SKM-1 (cell line): ENCODE results near the gene ATP5MC2.
"Not testable (repeated sequence)": the region's sequence is repeated elsewhere in the genome, so short reads cannot be mapped to it uniquely, and the experiment has no call there.

Experiments
- DNase-seq: peaks from one replicate; lab custom pipeline; 2025; ENCODE audit not compliant: unreplicated experiment; lab: John Stamatoyannopoulos, UW

The ATP5MC2 gene

GRCh38 chr12:53675701-53676607 is at the start of gene ATP5MC2:
Gene ATP5MC2 (minus strand): TSS chr12:53676083. CDS start chr12:53672614, 3,469 bp downstream.
- DNase-seq = peak; percentile 84

- no peak for DNase-seq
These were observed 46.7 kb upstream of the ATP5MC2 start for GRCh38 chr12:53722450-53723041.

- no peak for DNase-seq
These were observed 45.1 kb upstream of the ATP5MC2 start for GRCh38 chr12:53720946-53721345.

GRCh38 chr12:53719649-53720048 is 43.8 kb upstream of the ATP5MC2 start:
- no peak for DNase-seq

- DNase-seq = not testable (repeated sequence)
These were observed 42.7 kb upstream of the ATP5MC2 start for GRCh38 chr12:53718567-53718966.

- no peak for DNase-seq
These were observed 41.4 kb upstream of the ATP5MC2 start for GRCh38 chr12:53717319-53717718.

- no peak for DNase-seq
These were observed 38.1 kb upstream of the ATP5MC2 start for GRCh38 chr12:53714004-53714403.

- DNase-seq = no peak
These were observed 37.6 kb upstream of the ATP5MC2 start for GRCh38 chr12:53713516-53713915.

GRCh38 chr12:53712059-53712643 is 36.3 kb upstream of the ATP5MC2 start:
- no peak for DNase-seq

- no peak for DNase-seq
These were observed 34.2 kb upstream of the ATP5MC2 start for GRCh38 chr12:53710091-53710490.

- no peak for DNase-seq
These were observed 33.8 kb upstream of the ATP5MC2 start for GRCh38 chr12:53709671-53710070.

GRCh38 chr12:53706080-53706479 is 30.2 kb upstream of the ATP5MC2 start:
- no peak for DNase-seq

GRCh38 chr12:53703756-53704155 is 27.9 kb upstream of the ATP5MC2 start:
- no peak for DNase-seq

GRCh38 chr12:53701518-53702264 is 25.8 kb upstream of the ATP5MC2 start:
- no peak for DNase-seq

GRCh38 chr12:53700567-53700966 is 24.7 kb upstream of the ATP5MC2 start:
- DNase-seq = no peak

- no peak for DNase-seq
These were observed 23.8 kb upstream of the ATP5MC2 start for GRCh38 chr12:53699678-53700025.

- no peak for DNase-seq
These were observed 23.2 kb upstream of the ATP5MC2 start for GRCh38 chr12:53698948-53699677.

GRCh38 chr12:53696655-53697331 is 20.9 kb upstream of the ATP5MC2 start:
- no peak for DNase-seq

GRCh38 chr12:53696285-53696654 is 20.4 kb upstream of the ATP5MC2 start:
- DNase-seq = no peak
